Gastroesophageal sphincter (tissue), 4 donors: ENCODE measurements around the gene TPM1. TPM values are rescaled to one million over a fixed set of nuclear protein-coding genes. Genes with fewer than 3 reads are reported as not detected.
A peak's percentile ranks its signal among the peaks of the same experiment; 100 is the strongest.

Experiments
- ATAC-seq: fragments of 150-250 bp; one replicate; pipeline ENCODE4 v1.9.1; 2016; ENCODE audit warnings: mild to moderate bottlenecking, moderate library complexity
- H3K27ac ChIP-seq, 4 donors: fragments of 200-600 bp; sonication (generic) in 3 of 4; 1 replicate in 3 of 4; 2 replicates in 1 of 4; pipeline ENCODE4 v1.5.1; 2016 to 2019
- H3K27me3 ChIP-seq: fragments of 200-600 bp; sonication (generic); one replicate; pipeline ENCODE4 v1.5.1; 2019
- H3K36me3 ChIP-seq, 2 donors: fragments of 200-600 bp; sonication (generic); one replicate each; pipeline ENCODE4 v1.5.1; 2019; ENCODE audit warnings: control low read depth in 1 of 2
- H3K4me1 ChIP-seq, 3 donors: fragments of 200-600 bp; sonication (generic); 1 replicate in 2 of 3; 2 replicates in 1 of 3; pipeline ENCODE4 v1.5.1; 2016 to 2019; ENCODE audit warnings: control low read depth in 2 of 3
- H3K4me3 ChIP-seq, 2 donors: fragments of 200-600 bp; sonication (generic); one replicate each; pipeline ENCODE4 v1.5.1; 2019; ENCODE audit warnings: mild to moderate bottlenecking in 1 of 2, moderate library complexity in 1 of 2
- H3K9me3 ChIP-seq, 3 donors: fragments of 200-600 bp; sonication (generic); one replicate each; pipeline ENCODE4 v1.5.1; 2017 to 2019; ENCODE audit warnings: control low read depth in 2 of 3
- CTCF ChIP-seq, 4 experiments: fragments of 200-600 bp in 2 of 4; fragments of 450-650 bp in 2 of 4; sonication (generic) in 1 of 4; IDR thresholded peaks; one replicate each; pipeline ENCODE4 v1.5.1; 2017 to 2019; ENCODE audit warnings: antibody characterized with exemption in 4 of 4, mild to moderate bottlenecking in 2 of 4, moderate library complexity in 2 of 4
- EP300 ChIP-seq: sonication (generic); formaldehyde crosslinking; IDR thresholded peaks from one replicate; pipeline ENCODE4 v1.6.1; 2017; ENCODE audit warnings: antibody characterized with exemption, mild to moderate bottlenecking
- POLR2A ChIP-seq, 2 donors: fragments of 450-650 bp; IDR thresholded peaks; one replicate each; pipeline ENCODE4 v1.6.1; 2017; ENCODE audit warnings: antibody characterized with exemption in 2 of 2, mild to moderate bottlenecking in 2 of 2, moderate library complexity in 1 of 2
- POLR2AphosphoS5 ChIP-seq: sonication (generic); formaldehyde crosslinking; IDR thresholded peaks from one replicate; pipeline ENCODE4 v1.6.1; 2017; ENCODE audit warnings: antibody characterized with exemption
- WGBS, 2 donors: methylation state at CpG; one replicate each; pipeline ENCODE4 v1.1.5; 2018; ENCODE audit warnings: low coverage in 1 of 2; 5-methylcytosine and 5-hydroxymethylcytosine counted together
- total RNA-seq, 4 donors: library from RNA; depleted of rRNA; stranded (reverse); fragments of >200 nt; gene quantifications; one replicate each; pipeline ENCODE4 v1.1.0, GENCODE V29; 2016

The TPM1 gene
- total RNA-seq, 4 donors from 2014 or later: 3,599 to 7,152 (median 6,397) TPM

- H3K4me1 ChIP-seq: peaks cover 22 to 99% (median 28%) of the 10 kb centered on the region in 3 donors
- peak overlapping the region; percentile 83 to 98 (median 94) for H3K27ac ChIP-seq
- 50 to 51% methylated on average over 5 to 6 of the region's 9 CpGs for WGBS, 2 donors
- peak; percentile 2 for TF ChIP-seq POLR2AphosphoS5
- TF ChIP-seq CTCF (IDR thresholded peaks at IDR 0.05): no peak
- TF ChIP-seq POLR2A (IDR thresholded peaks at IDR 0.05): no peak
- no peak for TF ChIP-seq EP300
- H3K4me3 ChIP-seq: no peak overlapping the region
- H3K36me3 ChIP-seq: peaks cover 4 to 37% of the 10 kb centered on the region in 2 donors
- H3K27me3 ChIP-seq: no peaks in the 10 kb centered on the region
- H3K9me3 ChIP-seq: no peaks in the 10 kb centered on the region
- no peak for ATAC-seq
Observed at GRCh38 chr15:63072809-63073277, 30.3 kb downstream of the TPM1 start.

GRCh38 chr15:63073497-63074172, 31.1 kb downstream of the TPM1 start:
- TF ChIP-seq CTCF (IDR thresholded peaks at IDR 0.05) (no peak), POLR2AphosphoS5 (peak; percentile 4), EP300 (no peak), POLR2A (IDR thresholded peaks at IDR 0.05) (peak in 1 of 2 donors; percentile 5)
- no peaks in the 10 kb centered on the region for H3K27me3 ChIP-seq
- peaks cover under 1 to 29% of the 10 kb centered on the region in 2 donors for H3K36me3 ChIP-seq
- H3K9me3 ChIP-seq: no peaks in the 10 kb centered on the region
- 29 to 33% methylated on average over 5 to 9 of the region's 9 CpGs for WGBS, 2 donors
- H3K4me1 ChIP-seq: peaks cover 14 to 99% (median 23%) of the 10 kb centered on the region in 3 donors
- H3K27ac ChIP-seq: peak overlapping the region; percentile 83 to 98 (median 94)
- no peak for ATAC-seq
- H3K4me3 ChIP-seq: no peak overlapping the region

GRCh38 chr15:63075015-63075983, 32.8 kb downstream of the TPM1 start:
- H3K36me3 ChIP-seq: peaks cover 0 to 14% of the 10 kb centered on the region in 2 donors
- no peaks in the 10 kb centered on the region for H3K27me3 ChIP-seq
- no peaks in the 10 kb centered on the region for H3K9me3 ChIP-seq
- 19 to 25% methylated on average over 9 to 15 of the region's 17 CpGs for WGBS, 2 donors
- peak overlapping the region; percentile 85 to 98 (median 96) for H3K27ac ChIP-seq
- peak; percentile 66 for ATAC-seq
- TF ChIP-seq POLR2A (IDR thresholded peaks at IDR 0.05): peak in 1 of 2 donors; percentile 20
- TF ChIP-seq POLR2AphosphoS5: peak; percentile 85
- no peak for TF ChIP-seq CTCF (IDR thresholded peaks at IDR 0.05)
- H3K4me3 ChIP-seq: peak overlapping the region in 1 of 2 donors; percentile 17
- peaks cover 12 to 99% (median 21%) of the 10 kb centered on the region in 3 donors for H3K4me1 ChIP-seq

- peak overlapping the region; percentile 85 to 98 (median 96) for H3K27ac ChIP-seq
- TF ChIP-seq CTCF (IDR thresholded peaks at IDR 0.05) (no peak), EP300 (no peak), POLR2AphosphoS5 (no peak)
- ATAC-seq: no peak
- H3K4me3 ChIP-seq: peak overlapping the region in 1 of 2 donors; percentile 17
- H3K9me3 ChIP-seq: no peaks in the 10 kb centered on the region
- H3K36me3 ChIP-seq: peaks cover 0 to 6% of the 10 kb centered on the region in 2 donors
- peaks cover 12 to 98% (median 21%) of the 10 kb centered on the region in 3 donors for H3K4me1 ChIP-seq
- no peaks in the 10 kb centered on the region for H3K27me3 ChIP-seq
- 33 to 53% methylated on average over 3 to 6 of the region's 12 CpGs for WGBS, 2 donors
Observed at GRCh38 chr15:63075984-63076713, 33.6 kb downstream of the TPM1 start.
